Astrocyte (in vitro differentiated cells and primary cell): ENCODE results near the gene TATDN2. TPM values are rescaled to one million over a fixed set of nuclear protein-coding genes. Genes with fewer than 3 reads are reported as not detected.

Source experiments
- DNase-seq: peaks from one replicate; pipeline ENCODE4 v3.0.0-alpha.2; 2010; ENCODE audit warnings: low read depth
- FAIRE-seq: peaks from 2 replicates; lab custom pipeline; 2011; peaks lifted over from hg19 to GRCh38; lab: Jason Lieb, UNC
- H2AFZ ChIP-seq: 2 replicates; pipeline ENCODE4 v1.6.0; 2012; ENCODE audit warnings: low read depth, low read length, inconsistent platforms
- H3K27ac ChIP-seq: 2 replicates; pipeline ENCODE4 v1.5.1; 2011; ENCODE audit warnings: low read depth, low read length, inconsistent platforms
- H3K27me3 ChIP-seq: 2 replicates; pipeline ENCODE4 v1.6.0; 2011; ENCODE audit warnings: low read length, inconsistent platforms; ENCODE audit not compliant: insufficient read depth
- H3K36me3 ChIP-seq: 2 replicates; pipeline ENCODE4 v1.5.1; 2011; ENCODE audit warnings: low read length, inconsistent platforms; ENCODE audit not compliant: insufficient read depth
- H3K4me1 ChIP-seq: 2 replicates; pipeline ENCODE4 v1.5.1; 2011; ENCODE audit warnings: low read length, inconsistent platforms; ENCODE audit not compliant: insufficient read depth
- H3K4me2 ChIP-seq: 2 replicates; pipeline ENCODE4 v1.6.0; 2012; ENCODE audit warnings: low read length, inconsistent platforms
- H3K4me3 ChIP-seq: 2 replicates; pipeline ENCODE4 v1.5.1; 2011; ENCODE audit warnings: low read depth, mild to moderate bottlenecking, low read length, inconsistent platforms; ENCODE audit not compliant: insufficient read depth
- H3K79me2 ChIP-seq: 2 replicates; pipeline ENCODE4 v1.6.0; 2012; ENCODE audit warnings: mild to moderate bottlenecking, low read length, inconsistent platforms; ENCODE audit not compliant: insufficient read depth
- H3K9ac ChIP-seq: 2 replicates; pipeline ENCODE4 v1.6.0; 2012; ENCODE audit warnings: mild to moderate bottlenecking, low read length, inconsistent platforms
- H3K9me3 ChIP-seq: 2 replicates; pipeline ENCODE4 v1.5.1; 2012; ENCODE audit warnings: low read depth, mild to moderate bottlenecking, low read length, inconsistent platforms; ENCODE audit not compliant: insufficient read depth
- H4K20me1 ChIP-seq: 2 replicates; pipeline ENCODE4 v1.6.0; 2012; ENCODE audit warnings: low read length, inconsistent platforms; ENCODE audit not compliant: insufficient read depth
- H3K27ac Mint-ChIP-seq: one replicate; pipeline ENCODE4 v1.8.0; 2021; ENCODE audit warnings: mild to moderate bottlenecking, mixed read lengths; ENCODE audit not compliant: unreplicated experiment
- H3K27me3 Mint-ChIP-seq: one replicate; pipeline ENCODE4 v1.8.0; 2021; ENCODE audit warnings: low read depth, mixed read lengths; ENCODE audit not compliant: unreplicated experiment
- H3K36me3 Mint-ChIP-seq: one replicate; pipeline ENCODE4 v1.8.0; 2021; ENCODE audit warnings: low read depth, mixed read lengths; ENCODE audit not compliant: unreplicated experiment
- H3K4me1 Mint-ChIP-seq: one replicate; pipeline ENCODE4 v1.8.0; 2021; ENCODE audit warnings: low read depth, mixed read lengths; ENCODE audit not compliant: unreplicated experiment
- H3K4me3 Mint-ChIP-seq: one replicate; pipeline ENCODE4 v1.8.0; 2021; ENCODE audit warnings: mild to moderate bottlenecking, moderate library complexity, mixed read lengths; ENCODE audit not compliant: unreplicated experiment
- H3K9me3 Mint-ChIP-seq: one replicate; pipeline ENCODE4 v1.8.0; 2021; ENCODE audit warnings: mild to moderate bottlenecking, mixed read lengths; ENCODE audit not compliant: unreplicated experiment
- CTCF ChIP-seq: IDR thresholded peaks from 2 replicates; pipeline ENCODE4 v1.5.1; 2011; ENCODE audit warnings: low read depth, mild to moderate bottlenecking, inconsistent platforms, low read length, moderate library complexity; ENCODE audit not compliant: insufficient read depth
- EZH2 ChIP-seq: IDR thresholded peaks from 2 replicates; pipeline ENCODE4 v1.6.1; 2012; ENCODE audit warnings: mild to moderate bottlenecking, low read length, inconsistent platforms; ENCODE audit not compliant: insufficient read depth
- total RNA-seq: library from RNA; stranded (reverse); gene quantifications from 2 replicates; pipeline ENCODE4 v1.2.1, GENCODE V29; 2021

TATDN2 gene
- total RNA-seq, 1 donor from 2014 or later: 29.5 TPM

GRCh38 chr3:10303105-10303504 lies 54.8 kb downstream of the TATDN2 start:
- H3K9me3 ChIP-seq: no peaks in the 10 kb centered on the region

GRCh38 chr3:10303785-10304184 lies 55.5 kb downstream of the TATDN2 start:
- Mint-ChIP-seq H3K36me3 (peaks cover 18% of the 10 kb centered on the region), H3K27ac (no peak overlapping the region), H3K9me3 (no peaks in the 10 kb centered on the region), H3K27me3 (no peaks in the 10 kb centered on the region), H3K4me3 (no peak overlapping the region), H3K4me1 (no peaks in the 10 kb centered on the region)
- TF ChIP-seq EZH2: no peak
- no peak for TF ChIP-seq CTCF
- Histone ChIP-seq H3K27ac (no peak overlapping the region), H2AFZ (no peak overlapping the region), H3K4me2 (no peak overlapping the region), H3K79me2 (peaks cover 19% of the 10 kb centered on the region), H3K4me3 (no peak overlapping the region), H3K27me3 (no peaks in the 10 kb centered on the region), H3K9ac (no peak overlapping the region), H3K9me3 (no peaks in the 10 kb centered on the region), H3K36me3 (peaks cover 79% of the 10 kb centered on the region), H3K4me1 (no peaks in the 10 kb centered on the region), H4K20me1 (peaks cover 87% of the 10 kb centered on the region)
- FAIRE-seq (no peak), DNase-seq (no peak)

More at GRCh38 chr3:10303105-10303504, 54.8 kb downstream of the TATDN2 start:
- DNase-seq (no peak), FAIRE-seq (no peak)
- Mint-ChIP-seq H3K9me3 (no peaks in the 10 kb centered on the region), H3K27ac (no peak overlapping the region), H3K4me1 (no peaks in the 10 kb centered on the region), H3K36me3 (peaks cover 17% of the 10 kb centered on the region), H3K27me3 (no peaks in the 10 kb centered on the region), H3K4me3 (no peak overlapping the region)
- Histone ChIP-seq H3K27me3 (no peaks in the 10 kb centered on the region), H3K4me3 (no peak overlapping the region), H3K4me1 (no peaks in the 10 kb centered on the region), H2AFZ (no peak overlapping the region), H3K36me3 (peaks cover 74% of the 10 kb centered on the region), H3K79me2 (peaks cover 13% of the 10 kb centered on the region), H4K20me1 (peaks cover 86% of the 10 kb centered on the region), H3K9ac (no peak overlapping the region), H3K4me2 (no peak overlapping the region), H3K27ac (no peak overlapping the region)
- no peak for TF ChIP-seq EZH2
- TF ChIP-seq CTCF: no peak

GRCh38 chr3:10304905-10305304 lies 56.6 kb downstream of the TATDN2 start:
- Mint-ChIP-seq H3K4me3 (no peak overlapping the region), H3K9me3 (no peaks in the 10 kb centered on the region), H3K27ac (no peak overlapping the region), H3K27me3 (no peaks in the 10 kb centered on the region), H3K36me3 (peaks cover 24% of the 10 kb centered on the region), H3K4me1 (peaks cover 5% of the 10 kb centered on the region)
- TF ChIP-seq EZH2 (no peak), CTCF (no peak)
- no peak overlapping the region for H2AFZ ChIP-seq
- H3K4me3 ChIP-seq: no peak overlapping the region
- peaks cover 84% of the 10 kb centered on the region for H4K20me1 ChIP-seq
- FAIRE-seq (no peak), DNase-seq (no peak)
- H3K79me2 ChIP-seq: peaks cover 14% of the 10 kb centered on the region
- H3K4me2 ChIP-seq: no peak overlapping the region
- H3K27ac ChIP-seq: no peak overlapping the region
- no peaks in the 10 kb centered on the region for H3K9me3 ChIP-seq
- peaks cover 3% of the 10 kb centered on the region for H3K4me1 ChIP-seq
- H3K36me3 ChIP-seq: peaks cover 81% of the 10 kb centered on the region
- H3K9ac ChIP-seq: no peak overlapping the region
- H3K27me3 ChIP-seq: no peaks in the 10 kb centered on the region
